Measurements from ENCODE around the gene NEURL1B.

NEURL1B gene

DNA sequence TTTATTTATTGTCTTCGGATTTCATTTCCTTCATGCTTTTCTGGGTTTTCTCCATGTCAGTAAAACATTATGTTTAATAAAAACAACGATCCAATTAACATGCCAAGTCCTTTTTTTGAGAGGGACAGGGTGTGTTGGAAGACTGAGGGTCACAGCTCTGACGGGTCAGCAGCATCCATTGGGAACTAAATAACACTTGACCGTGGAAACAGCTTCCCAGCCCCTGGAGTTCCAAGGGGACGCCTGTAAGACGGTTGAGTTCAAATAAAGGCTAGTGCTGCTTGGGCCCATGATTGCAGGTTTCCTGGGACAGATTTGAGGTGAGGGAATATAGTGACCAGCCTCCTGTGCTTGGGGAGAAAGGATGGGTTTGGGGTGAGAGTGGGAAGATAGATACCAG is 30.4 kb upstream of the NEURL1B start:
- no peak for DNase-seq

DNA sequence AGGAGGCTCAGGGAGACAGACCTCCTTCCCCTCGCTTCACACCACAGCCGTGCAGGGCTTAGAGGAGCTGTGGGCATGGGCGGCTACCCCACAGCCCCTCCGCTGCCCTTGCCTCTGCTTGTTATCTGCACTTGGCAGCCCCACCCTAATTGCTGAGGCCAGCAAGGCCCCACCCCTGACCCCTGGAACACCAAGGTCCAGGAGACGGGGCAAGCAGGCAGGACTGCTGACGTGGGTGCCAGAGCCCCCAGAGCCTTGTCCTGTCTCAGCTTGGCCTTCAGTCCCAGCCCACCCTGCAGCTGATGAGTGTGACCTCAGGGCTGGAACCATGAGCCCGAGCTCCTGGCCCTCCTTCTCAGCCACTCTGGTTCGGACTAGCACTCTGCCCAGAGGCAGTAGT is 29.1 kb upstream of the NEURL1B start:
- no peak for DNase-seq

DNA sequence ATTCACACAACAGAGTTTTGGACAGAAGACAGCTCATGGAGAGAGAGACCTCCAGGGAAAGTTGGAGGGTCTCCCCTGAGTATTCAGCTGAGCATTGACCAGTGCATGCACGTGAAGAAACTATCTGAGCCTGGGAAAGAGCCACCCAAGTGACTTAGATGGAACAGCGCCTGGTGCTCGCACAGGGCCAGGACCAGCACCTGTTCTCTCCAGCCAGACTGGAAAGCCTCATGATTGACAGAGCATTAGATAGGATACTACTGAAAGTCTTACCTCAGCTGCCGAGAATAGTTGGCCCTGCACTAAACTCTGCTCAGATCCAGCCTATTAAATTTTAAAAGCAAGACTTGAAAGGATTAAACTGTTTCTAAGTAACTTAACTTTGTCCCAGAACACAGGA is 28.3 kb upstream of the NEURL1B start:
- DNase-seq, result no peak

DNA sequence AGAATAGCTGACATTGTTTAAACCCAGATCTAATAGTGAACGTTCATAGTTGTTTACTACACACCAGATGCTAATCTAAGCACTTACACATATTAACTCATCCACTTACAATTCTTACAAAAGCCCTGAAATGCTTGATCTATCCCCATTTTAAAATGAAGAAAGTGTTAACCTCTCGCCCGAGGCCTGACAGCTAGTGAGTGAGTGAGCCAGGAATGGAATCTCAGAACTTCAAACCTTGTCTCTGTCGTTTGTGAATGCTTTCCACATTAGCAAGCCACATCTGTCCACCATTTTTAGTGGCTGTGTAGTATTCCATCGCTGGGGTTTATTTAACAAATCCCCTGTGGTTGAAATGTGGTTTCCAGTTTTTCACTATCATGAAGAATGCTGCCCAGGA is 24.9 kb upstream of the NEURL1B start:
- no peak for DNase-seq

DNA sequence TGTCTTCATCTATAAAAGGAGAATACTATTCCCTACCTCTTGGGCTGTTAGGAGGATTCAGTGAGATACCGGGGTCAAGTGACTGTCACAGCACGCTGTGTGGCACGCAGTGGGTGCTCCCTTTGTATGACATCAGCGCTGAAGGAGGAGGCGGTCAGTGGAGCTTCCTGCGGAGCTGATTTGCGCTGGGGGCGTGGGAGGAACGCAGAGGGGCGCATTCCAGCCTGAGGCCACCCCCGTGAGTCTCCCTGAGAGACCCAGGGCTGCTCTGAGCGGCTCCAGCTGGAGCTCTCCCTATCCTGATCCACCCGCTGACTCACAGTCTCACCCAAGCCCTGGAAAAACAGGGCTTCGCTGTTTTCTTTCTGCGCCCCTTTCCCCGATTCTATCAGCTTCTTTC is 24.3 kb upstream of the NEURL1B start:
- DNase-seq, result no peak

DNA sequence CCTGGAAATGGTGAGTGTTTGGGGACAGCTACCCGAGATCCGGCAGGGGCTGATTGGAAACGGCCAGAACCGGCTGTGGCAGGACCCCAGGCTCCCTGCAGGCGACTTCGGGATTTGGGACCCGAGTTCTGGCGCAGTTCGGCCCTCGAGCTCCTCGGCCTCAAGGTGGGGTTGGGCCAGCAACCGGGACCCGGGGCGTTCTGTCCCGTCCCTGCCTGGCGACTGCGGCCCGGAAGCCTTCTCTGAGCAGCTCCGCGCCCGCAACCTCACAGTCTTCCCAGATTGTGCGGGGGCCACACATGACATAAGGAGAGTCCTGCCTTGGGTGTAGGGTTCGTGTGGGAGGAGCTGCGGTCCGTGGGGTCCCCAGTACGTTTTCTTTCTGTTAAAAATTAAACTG is 23.2 kb upstream of the NEURL1B start:
- DNase-seq, result no peak

DNA sequence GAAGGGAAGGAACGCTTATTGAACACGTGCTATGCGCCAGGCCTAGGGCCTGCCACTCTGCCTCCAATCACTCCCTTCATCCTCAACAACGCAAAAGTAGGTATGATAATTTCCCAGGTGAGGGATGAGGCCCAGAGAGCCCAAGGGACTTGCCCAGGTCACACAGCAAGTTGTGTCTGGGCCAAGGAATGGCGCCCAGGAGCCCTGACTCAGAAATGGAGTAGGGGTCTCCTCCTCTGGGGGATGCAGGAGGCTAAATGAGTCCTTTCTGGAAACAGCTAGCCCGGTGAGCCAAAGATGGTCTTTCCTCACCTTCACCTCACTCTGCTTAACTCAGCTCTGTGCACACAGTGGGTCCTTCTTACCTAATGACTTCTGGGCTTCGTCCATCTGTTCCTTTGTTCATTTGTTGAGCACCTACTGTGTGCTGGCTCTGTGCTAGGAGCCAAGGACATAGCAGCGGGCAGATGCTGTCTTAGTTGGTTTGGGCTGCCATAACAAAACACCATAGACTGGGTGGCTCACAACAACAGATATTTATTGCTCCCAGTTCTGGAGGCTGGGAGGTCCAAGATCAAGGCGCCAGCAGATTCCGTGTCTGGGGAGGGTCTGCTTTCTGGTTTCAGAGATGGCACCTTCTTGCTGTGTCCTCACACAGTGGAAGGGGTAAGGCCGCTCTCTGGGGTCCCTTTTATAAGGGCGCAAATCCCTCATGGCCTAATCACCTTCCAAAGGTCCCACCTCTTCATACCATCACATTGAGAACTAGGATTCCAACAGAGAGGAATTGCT is 22.3 kb upstream of the NEURL1B start:
- no peak for DNase-seq

DNA sequence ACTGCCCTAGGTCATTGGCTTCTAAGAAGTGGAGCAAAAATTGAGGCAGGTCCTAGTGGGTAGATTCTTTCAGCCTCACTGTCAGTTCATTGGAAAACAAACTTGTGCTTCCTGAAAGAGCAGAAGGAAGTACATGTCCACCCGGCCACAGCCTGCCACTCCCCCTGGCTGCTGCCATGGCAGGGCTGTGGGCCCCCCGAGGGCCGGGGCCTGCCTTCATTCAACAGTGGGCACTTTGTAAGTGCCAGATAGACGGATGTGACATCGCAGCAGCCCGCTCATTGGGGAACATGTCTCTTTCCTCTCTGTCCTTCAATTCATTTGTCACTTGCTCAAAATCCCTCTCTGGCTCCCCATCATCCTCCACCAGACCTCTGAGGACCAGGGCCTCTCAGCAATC is 20.6 kb upstream of the NEURL1B start:
- DNase-seq, result no peak

DNA sequence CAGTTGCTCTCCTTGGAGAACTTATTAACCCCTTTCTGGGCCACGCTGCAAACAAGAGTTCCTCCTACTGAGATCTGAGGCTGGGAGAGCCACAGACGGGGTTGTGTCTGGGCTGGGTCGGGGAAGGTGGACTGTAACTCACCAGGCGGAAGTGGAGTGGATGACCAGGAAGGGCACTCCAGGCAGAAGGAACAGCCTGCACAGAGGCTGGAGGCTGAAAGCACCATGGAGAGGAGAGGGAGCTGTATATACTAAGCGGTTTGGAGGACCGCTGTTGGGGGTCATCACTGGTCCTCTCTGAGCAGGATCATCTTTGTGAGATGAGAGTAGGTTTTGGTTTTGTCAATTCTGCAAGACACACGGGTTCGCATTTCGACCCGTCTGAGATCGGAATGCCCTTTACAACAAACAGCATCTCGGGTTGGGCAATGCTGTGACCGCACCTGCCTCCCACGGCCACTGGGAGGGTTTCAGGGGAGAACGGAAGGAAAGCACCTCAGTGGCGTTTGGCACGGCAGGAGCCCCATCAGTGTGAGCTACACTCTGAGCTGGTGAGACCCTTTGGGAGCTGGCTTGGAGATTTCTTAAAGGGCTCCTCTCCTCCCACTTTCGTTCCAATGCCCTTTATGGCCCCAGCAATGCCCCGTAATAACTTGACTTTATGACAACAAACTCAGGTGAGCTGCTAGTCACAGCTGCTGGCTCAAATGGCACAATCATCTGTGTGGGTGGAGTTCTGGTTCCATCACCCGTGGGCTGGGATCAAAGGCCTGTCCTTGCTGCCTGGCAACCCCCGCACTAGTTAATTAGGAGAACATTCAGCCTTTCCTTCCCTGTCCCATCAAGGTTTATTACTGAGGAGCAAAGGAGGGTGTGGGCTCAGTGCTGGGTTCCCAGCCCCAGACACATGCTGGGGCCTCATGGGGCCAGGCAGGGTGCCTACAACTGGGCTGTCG is 18.7 kb upstream of the NEURL1B start:
- no peak for DNase-seq

DNA sequence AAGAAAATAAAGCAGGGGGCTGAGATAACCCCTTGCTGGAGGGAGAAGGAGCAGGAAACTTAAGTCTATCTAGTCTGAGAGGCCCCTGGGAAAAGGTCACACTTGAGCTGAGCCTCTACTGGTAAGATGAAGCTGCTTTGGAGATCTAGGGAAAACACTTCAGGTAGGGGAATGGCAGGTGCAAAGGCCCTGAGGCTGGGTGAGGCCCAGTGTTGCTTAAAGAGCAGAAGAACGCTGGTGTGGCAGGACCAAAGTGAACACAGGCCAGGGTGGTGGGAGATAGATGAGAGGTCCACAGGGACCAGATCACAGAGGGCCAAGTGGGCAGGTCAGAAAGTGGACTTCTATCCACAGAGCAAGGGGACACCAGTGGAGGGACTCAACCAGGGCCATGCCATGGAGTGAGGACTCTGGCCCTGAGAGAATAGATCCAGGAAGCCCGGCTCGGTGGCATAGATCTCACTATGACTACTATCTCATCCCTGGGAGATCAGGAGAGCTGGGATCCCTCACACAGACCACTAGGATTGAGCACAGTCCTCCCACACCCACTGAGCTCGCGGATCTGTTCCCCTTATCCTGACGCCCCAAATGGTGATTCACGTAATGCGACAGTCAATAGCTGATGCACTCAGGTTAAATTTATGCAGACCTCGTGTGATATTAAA is 17.6 kb upstream of the NEURL1B start:
- DNase-seq, result no peak

DNA sequence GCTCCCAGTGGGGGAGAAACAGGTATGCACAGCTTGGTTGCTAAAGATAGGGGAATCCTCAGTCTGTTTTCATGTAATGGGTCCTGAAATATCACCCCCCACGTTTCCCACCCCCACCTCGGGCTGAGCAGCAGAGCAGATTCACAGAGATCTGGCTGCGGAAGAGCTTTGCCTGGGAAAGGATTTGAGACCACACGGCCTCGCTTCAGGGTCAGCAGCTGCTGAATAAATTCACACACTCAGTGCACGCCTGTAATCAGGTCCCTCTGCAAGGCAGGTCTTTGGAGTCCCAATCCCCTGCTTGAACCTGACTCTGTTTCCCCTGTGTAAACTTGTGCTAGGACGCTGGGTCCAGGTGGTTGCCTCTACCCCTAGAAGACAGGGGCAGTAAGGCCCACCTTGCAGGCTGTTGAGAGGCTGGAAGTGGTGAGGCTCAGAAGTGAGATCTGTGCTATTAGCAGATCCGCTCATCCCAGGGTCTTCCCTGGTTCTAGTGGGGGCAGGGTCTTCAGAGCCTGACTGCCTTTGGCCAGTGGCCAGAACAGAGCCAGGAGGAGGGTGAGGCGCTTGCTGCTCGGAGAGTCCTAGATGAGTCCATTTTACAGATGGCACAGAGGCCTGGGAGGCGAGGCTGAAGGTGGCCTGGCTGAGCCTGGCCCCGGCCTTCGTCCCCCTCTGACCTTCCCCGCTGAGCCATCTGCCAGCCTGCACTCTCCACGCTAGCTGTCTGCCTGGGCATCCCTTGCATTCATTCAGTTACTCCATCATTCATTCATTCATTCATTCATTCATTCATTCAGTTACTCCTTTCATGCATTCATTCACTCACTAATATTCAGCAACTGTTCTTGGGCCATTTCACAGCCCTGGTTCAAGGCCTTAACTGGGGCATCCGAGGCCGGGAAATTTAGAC is 16.7 kb upstream of the NEURL1B start:
- no peak for DNase-seq

DNA sequence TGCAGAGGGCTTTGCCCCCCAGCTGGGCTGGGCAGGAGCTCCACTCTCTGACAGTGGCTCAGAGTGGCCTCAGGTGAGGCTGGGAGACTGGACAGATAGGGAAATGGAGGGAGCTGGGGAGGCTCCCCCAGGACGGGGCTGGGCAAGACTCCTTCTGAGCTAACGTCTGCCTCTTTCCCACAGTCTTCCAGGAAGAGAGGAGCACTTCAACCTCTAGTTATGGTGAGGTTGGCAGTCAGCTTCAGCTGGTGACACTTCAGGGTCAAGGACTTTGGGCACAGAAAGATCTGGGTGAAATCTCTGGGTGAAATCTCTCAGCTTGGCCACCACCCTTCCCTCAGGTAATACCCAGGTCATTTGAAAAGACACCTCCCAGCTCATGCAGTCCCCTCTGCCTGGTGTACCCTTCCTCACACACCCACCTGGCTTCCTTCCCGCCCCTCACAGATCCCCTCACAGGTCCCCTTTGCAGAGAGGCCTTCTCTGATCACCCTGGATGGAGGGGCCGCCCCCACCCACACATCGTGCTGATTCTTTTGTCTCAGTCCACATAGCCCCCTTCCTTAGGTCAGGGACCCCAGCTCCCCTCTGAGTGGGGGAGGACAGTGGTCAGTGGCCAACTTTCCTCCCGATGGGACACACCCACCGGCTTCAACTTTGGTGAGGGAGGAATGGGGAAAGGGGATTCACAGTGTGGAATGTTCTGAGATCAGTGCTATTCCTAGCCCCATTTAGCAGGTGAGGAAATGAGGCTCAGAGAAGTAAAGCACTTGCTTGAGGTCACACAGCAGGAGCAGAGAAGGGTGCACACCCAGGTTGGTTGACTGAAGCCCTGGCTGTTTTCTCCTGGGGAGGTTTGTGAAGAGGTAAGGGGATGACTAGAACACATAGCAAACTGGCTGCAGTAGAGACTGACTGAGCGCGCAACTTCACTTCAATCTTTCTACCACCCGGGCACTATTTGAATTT is 15.8 kb upstream of the NEURL1B start:
- no peak for DNase-seq

DNA sequence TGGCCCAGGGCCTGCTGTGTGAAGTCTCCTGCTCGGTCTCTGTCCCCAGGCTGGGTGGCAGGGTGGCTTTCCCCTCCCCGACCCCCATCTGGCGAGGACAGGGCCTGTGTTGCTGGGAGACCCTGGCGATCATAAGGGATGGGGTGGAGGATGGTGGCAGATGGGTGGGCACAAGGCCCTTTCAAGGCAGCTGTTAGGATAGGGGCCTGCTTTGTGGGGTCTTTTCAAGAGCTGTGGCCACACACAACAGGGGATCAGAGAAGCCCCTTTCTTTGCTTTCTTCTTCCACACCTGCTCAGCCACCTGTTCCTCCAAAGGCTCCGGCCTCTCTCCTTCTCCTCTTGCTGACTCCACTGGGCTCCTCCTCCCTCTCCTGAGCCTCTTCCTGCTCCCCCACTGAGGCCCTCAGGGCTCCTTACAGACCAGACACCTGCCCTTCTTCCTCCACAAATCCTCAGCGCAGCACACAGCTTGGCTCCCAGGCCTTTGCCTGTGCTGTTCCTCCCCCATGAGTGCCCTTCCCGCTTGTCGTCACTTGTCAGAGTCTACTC is 15.0 kb upstream of the NEURL1B start:
- DNase-seq, result no peak

DNA sequence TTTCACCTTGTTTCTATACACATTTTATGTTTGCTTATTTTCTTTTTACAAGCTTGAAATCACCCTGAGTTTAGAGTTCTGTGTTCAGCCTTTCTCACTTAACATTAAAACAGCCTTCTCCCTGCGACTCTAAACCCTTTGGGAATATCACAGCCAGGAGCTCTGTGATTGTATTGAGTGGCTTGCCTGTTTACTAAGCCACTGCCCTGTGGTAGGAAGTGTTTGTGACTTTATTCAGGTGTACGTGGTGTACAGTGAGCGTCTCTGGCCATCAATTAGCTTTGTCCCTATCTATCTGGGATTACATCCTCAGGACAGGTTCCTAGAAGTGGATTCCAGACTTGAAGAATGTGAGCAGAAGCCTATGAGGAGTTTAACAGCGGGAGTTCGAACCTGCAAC is 11.0 kb upstream of the NEURL1B start:
- no peak for DNase-seq

DNA sequence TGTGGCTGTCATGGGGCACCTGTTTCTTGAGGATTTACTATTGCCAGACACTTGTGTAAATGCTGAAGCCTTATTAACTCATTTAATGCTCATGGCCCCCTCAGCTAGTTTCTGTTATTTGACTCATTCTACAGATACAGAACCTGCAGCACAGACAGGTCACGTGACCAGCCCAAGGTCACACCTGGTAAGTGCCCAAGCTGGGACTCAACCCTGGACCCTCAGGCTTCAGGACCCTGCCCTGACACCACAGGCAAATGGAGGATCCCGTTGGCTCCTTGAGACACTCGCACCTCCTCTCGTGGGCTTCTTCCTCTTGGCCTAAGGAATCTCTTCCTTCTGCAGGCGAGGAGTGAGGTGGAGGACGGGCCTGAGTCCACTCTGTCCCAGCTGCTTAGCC is 10.6 kb upstream of the NEURL1B start:
- DNase-seq, result no peak

DNA sequence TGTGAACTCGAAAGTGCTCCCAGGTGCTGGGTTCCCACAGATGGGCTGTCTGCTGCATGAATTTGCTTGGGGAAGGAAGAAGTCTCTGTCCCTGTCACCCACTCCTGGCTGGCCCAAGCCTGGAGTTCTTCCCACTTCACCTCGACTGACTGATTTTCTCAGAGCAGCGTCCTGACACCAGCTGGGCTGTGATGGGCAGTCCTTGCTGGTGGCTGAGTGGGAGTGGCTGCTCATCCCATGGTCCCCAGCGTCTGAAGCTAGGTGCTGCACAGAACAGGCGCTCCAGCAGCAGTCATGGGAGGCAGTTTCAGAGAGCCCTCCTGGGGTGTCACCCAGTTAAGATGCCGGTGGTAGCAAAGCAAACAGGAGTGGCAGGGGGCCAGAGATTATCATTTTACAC is 10.1 kb upstream of the NEURL1B start:
- no peak for DNase-seq

DNA sequence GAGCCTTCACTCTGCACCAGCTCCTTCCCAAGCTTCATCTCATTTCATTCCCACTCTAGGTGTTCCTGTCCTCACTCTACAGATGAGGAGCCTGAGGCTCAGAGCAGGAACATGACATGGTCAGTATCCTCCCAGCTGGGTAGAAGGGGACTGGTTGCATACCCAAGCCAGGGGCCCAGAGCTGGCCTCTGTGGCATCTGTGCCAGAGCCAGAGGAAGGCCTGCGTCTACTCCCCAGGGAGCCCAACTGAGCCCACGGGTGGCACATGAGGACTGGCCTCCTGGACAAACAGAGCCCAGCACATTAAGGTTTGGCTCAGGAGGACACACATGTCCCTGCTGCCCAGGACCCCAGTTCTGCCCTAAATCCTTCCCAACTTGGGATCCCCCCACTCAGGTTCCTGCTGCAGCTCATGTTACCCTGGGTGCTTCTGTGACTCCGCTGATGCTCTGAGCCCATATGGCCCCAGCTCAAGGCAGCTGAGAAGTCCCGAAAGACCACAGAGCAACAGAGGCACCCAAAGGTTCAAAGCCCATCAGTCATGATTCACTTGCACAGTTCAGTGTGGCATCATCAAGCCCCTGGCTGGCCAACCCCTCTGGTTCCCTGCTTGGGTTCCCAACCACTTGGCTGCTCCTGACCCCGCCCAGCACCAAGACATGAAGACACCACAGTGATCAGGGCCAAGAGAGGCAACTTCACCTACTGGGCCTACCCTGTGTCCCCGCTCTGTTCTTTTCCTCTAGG is 8.5 kb upstream of the NEURL1B start:
- no peak for DNase-seq

DNA sequence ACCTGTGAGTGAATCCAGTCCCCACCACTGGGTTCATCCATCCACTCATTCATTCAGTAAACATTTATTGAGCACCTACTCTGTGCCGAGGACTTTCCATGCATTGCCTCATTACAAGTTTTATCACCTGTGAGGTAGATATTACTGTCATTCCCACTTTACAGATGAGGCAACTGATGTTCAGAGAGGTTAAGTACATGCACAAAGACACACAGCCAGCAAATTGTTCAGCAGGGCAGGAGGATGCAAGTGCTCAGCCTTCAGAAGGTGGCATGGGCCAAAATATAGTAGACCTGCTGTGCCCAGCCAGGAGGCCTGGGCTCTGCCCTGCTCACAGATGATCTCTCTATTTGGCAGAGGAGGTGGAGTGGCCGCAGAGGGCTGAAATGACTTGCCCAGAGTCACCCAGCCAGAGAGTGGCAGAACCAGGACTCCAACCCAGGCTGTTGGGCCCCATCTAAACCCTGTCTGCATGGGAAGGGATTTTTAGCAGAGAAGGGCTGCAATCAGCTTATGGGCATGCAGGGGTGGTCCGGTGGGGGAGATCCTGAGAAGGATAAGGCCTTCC is 7.6 kb upstream of the NEURL1B start:
- no peak for DNase-seq

DNA sequence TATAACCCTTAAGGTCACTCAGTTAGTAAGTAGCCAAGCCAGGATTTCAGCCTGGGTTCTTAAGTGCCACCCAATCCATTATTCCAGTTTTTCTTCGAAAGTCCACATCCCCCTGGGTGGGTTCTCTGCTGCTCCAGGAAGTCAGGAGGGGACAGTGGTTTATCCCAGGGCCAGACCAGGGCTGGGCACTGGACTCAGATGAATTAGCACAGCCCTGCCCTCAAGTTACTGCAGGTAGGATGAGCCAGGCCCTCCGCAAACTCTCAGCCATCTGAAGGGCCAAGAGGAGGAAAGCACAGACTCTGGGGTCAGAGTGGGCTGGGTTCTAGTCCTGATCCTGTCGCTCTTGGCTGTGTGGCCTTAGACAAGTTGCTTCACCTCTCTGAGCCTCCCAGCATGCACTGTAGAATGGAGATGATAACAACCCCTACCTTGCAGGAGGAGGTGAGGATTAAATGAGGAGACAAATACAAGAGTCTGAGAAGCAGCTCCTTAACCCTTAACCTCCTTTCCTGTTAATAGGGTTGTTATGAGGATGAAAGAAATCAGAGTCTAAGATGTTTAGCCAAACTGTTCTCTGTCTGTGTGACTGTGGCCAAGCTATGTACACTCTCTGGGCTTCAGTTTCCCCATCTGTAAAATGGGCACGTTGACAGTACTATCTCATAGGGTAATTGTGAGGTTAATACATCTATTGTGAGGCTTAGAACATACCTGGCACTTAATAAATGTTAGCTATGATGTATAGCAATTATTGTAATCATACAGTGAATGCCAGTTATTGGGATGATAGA is 6.8 kb upstream of the NEURL1B start:
- DNase-seq, result no peak
